GM12892 (cell line): ENCODE measurements around the gene AGBL3.

Source experiments
- POLR2A ChIP-seq: IDR thresholded peaks from 2 replicates; pipeline ENCODE4 v1.6.1; 2011; ENCODE audit warnings: low read depth, low read length, control low read depth
- POLR2AphosphoS5 ChIP-seq: IDR thresholded peaks from 2 replicates; pipeline ENCODE4 v1.6.1; 2011; ENCODE audit warnings: low read depth, low read length, control low read depth

DNA sequence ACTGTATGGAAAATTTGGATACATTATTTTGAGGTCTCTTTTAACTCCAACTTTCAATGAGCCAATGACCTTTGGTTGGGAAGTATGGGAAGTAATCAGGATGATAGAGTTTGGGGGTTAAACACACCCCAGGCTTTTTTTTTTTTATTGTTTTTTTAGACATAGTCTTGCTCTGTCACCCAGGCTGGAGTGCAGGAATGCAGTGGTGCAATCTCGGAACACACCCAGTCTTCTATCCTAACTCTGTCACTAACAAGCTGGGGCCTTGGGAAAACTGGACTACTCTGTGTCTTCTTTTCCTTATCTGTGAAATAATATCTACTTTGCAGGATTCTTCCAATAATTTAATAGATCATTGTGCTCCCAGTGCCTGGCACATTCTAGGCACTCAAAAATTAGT is 37.6 kb upstream of the AGBL3 start:
- no peak for TF ChIP-seq POLR2A
- no peak for TF ChIP-seq POLR2AphosphoS5
